CD14-positive monocyte (primary cell): ENCODE measurements around the gene TMED8. TPM values are rescaled to one million over a fixed set of nuclear protein-coding genes. Genes with fewer than 3 reads are reported as not detected.

Source experiments
- DNase-seq, 3 donors: peaks; one replicate each; pipeline ENCODE4 v3.0.0-alpha.2; 2011 to 2022
- H2AFZ ChIP-seq: 2 replicates; pipeline ENCODE4 v1.6.0; 2012; ENCODE audit warnings: mild to moderate bottlenecking, low read depth, low read length, inconsistent platforms; ENCODE audit not compliant: insufficient read depth, poor library complexity, severe bottlenecking
- H3K27ac ChIP-seq, 2 donors: 1 replicate in 1 of 2; 2 replicates in 1 of 2; pipeline ENCODE4 v1.5.1; 2012 to 2013; ENCODE audit warnings: low read length in 2 of 2, control low read depth in 1 of 2, inconsistent platforms in 1 of 2, low read depth in 1 of 2, mild to moderate bottlenecking in 1 of 2
- H3K27me3 ChIP-seq, 2 donors: one replicate each; pipeline versions ENCODE4 v1.6.0 to v1.6.1; 2011 to 2013; ENCODE audit warnings: low read length in 2 of 2; ENCODE audit not compliant: control insufficient read depth in 2 of 2, insufficient read depth in 2 of 2
- H3K36me3 ChIP-seq, 2 donors: replicated peaks in 1 of 2; 1 replicate in 1 of 2; 2 replicates in 1 of 2; pipeline versions ENCODE4 v1.5.1 to v1.6.1; 2012 to 2013; ENCODE audit warnings: low read length in 2 of 2, control low read depth in 1 of 2, inconsistent platforms in 1 of 2, mild to moderate bottlenecking in 1 of 2; ENCODE audit not compliant: insufficient read depth in 2 of 2, control insufficient read depth in 1 of 2
- H3K4me1 ChIP-seq, 2 donors: 1 replicate in 1 of 2; 2 replicates in 1 of 2; pipeline versions ENCODE4 v1.5.1 to v1.6.1; 2012 to 2013; ENCODE audit warnings: low read length in 2 of 2, control low read depth in 1 of 2, inconsistent platforms in 1 of 2, mild to moderate bottlenecking in 1 of 2, moderate library complexity in 1 of 2; ENCODE audit not compliant: insufficient read depth in 2 of 2, control insufficient read depth in 1 of 2
- H3K4me2 ChIP-seq: replicated peaks from 2 replicates; pipeline ENCODE3; 2012; ENCODE audit warnings: low read length, moderate library complexity, mild to moderate bottlenecking; ENCODE audit not compliant: poor library complexity, severe bottlenecking; ENCODE audit errors: extremely low read depth
- H3K4me3 ChIP-seq, 3 experiments: fragments of 200-600 bp in 1 of 3; sonication (generic) in 1 of 3; replicated peaks in 1 of 3; 1 replicate in 2 of 3; 2 replicates in 1 of 3; pipeline ENCODE4 v1.5.1; 2011 to 2013; ENCODE audit warnings: low read length in 3 of 3, mild to moderate bottlenecking in 3 of 3, control low read depth in 2 of 3, low read depth in 2 of 3, inconsistent platforms in 1 of 3, moderate library complexity in 1 of 3
- H3K79me2 ChIP-seq: 2 replicates; pipeline ENCODE4 v1.6.0; 2012; ENCODE audit warnings: mild to moderate bottlenecking, control low read depth, inconsistent platforms, low read length, moderate library complexity; ENCODE audit not compliant: insufficient read depth
- H3K9ac ChIP-seq: 2 replicates; pipeline ENCODE4 v1.6.0; 2017; ENCODE audit warnings: low read length, mild to moderate bottlenecking; ENCODE audit not compliant: insufficient read depth, poor library complexity, severe bottlenecking
- H3K9me3 ChIP-seq, 2 donors: replicated peaks in 1 of 2; 1 replicate in 1 of 2; 2 replicates in 1 of 2; pipeline versions ENCODE4 v1.5.1 to v1.6.1; 2012 to 2013; ENCODE audit warnings: low read length in 2 of 2, control low read depth in 1 of 2; ENCODE audit not compliant: control insufficient read depth in 1 of 2, insufficient read depth in 1 of 2
- H4K20me1 ChIP-seq: 2 replicates; pipeline ENCODE4 v1.6.0; 2012; ENCODE audit warnings: mild to moderate bottlenecking, low read length, control low read depth, moderate library complexity; ENCODE audit not compliant: insufficient read depth
- H3K27ac Mint-ChIP-seq, 7 donors: one replicate each; pipeline ENCODE4 v1.8.0; 2020; ENCODE audit warnings: mild to moderate bottlenecking in 7 of 7, mixed read lengths in 7 of 7, moderate library complexity in 6 of 7, inconsistent platforms in 2 of 7
- H3K27me3 Mint-ChIP-seq, 3 donors: one replicate each; pipeline ENCODE4 v1.8.0; 2021 to 2022; ENCODE audit warnings: low read depth in 3 of 3, mild to moderate bottlenecking in 3 of 3, mixed read lengths in 3 of 3, moderate library complexity in 3 of 3, inconsistent platforms in 1 of 3
- H3K36me3 Mint-ChIP-seq, 2 donors: one replicate each; pipeline ENCODE4 v1.8.0; 2020; ENCODE audit warnings: mixed read lengths in 2 of 2, inconsistent platforms in 1 of 2, mild to moderate bottlenecking in 1 of 2
- H3K4me1 Mint-ChIP-seq: one replicate; pipeline ENCODE4 v1.8.0; 2020; ENCODE audit warnings: mild to moderate bottlenecking, mixed read lengths
- H3K4me3 Mint-ChIP-seq, 2 donors: one replicate each; pipeline ENCODE4 v1.8.0; 2020; ENCODE audit warnings: mild to moderate bottlenecking in 2 of 2, mixed read lengths in 2 of 2, moderate library complexity in 1 of 2
- H3K9me3 Mint-ChIP-seq, 7 donors: one replicate each; pipeline ENCODE4 v1.8.0; 2020 to 2022; ENCODE audit warnings: mixed read lengths in 7 of 7, mild to moderate bottlenecking in 6 of 7, moderate library complexity in 6 of 7, inconsistent platforms in 2 of 7
- CTCF ChIP-seq: fragments of 200-600 bp; IDR thresholded peaks from one replicate; pipeline ENCODE4 v1.8.0; 2022; ENCODE audit warnings: antibody characterized with exemption, mild to moderate bottlenecking
- WGBS: methylation state at CpG from one replicate; pipeline ENCODE4 v1.1.5; 2013; ENCODE audit warnings: missing lambda C conversion rate; ENCODE audit not compliant: insufficient coverage; 5-methylcytosine and 5-hydroxymethylcytosine counted together
- intact Hi-C, 2 donors: fragments of 100-400 bp; cut with micrococcal nuclease; formaldehyde crosslinking; loops; one replicate each; pipeline versions ENCODE4 v1.15.0 to v1.15.1; 2023
- polyA plus RNA-seq, 3 donors: library from polyadenylated mRNA; depleted of rRNA in 1 of 3; unstranded in 2 of 3; stranded (reverse) in 1 of 3; fragments of 300-500 nt in 2 of 3; fragments of >200 nt in 1 of 3; fragmentation: Illumina TruSeq in 2 of 3; gene quantifications; 1 replicate in 2 of 3; 2 replicates in 1 of 3; pipeline ENCODE4 v1.2.3, GENCODE V29; 2012 to 2021

Gene TMED8
- polyA plus RNA-seq, 3 donors = 5.4 to 6.2 (median 6.1) TPM

- no peak overlapping the region for H3K4me2 ChIP-seq
- no peaks in the 10 kb centered on the region for H3K27me3 Mint-ChIP-seq
- peaks cover 6% of the 10 kb centered on the region for H3K4me1 Mint-ChIP-seq
- H3K27me3 ChIP-seq = no peaks in the 10 kb centered on the region
- no peak overlapping the region for H2AFZ ChIP-seq
- H3K9me3 Mint-ChIP-seq = peaks cover 0 to 2% (median 0%) of the 10 kb centered on the region in 7 donors
- peaks cover 16% of the 10 kb centered on the region in 2 donors for H3K36me3 Mint-ChIP-seq
- peaks cover 59% of the 10 kb centered on the region for H3K79me2 ChIP-seq
- peaks cover 0 to 6% of the 10 kb centered on the region in 2 donors for H3K36me3 ChIP-seq
- no peaks in the 10 kb centered on the region for H4K20me1 ChIP-seq
- 100% methylated on average over 1 of the region's 4 CpGs for WGBS
- H3K27ac Mint-ChIP-seq = no peak overlapping the region
- intact Hi-C loops = no loop called here
- no peak overlapping the region for H3K27ac ChIP-seq
- H3K9me3 ChIP-seq = no peaks in the 10 kb centered on the region
- no peak for DNase-seq
- no peaks in the 10 kb centered on the region for H3K4me1 ChIP-seq
- no peak for TF ChIP-seq CTCF
- H3K9ac ChIP-seq = no peak overlapping the region
- no peak overlapping the region for H3K4me3 Mint-ChIP-seq
- H3K4me3 ChIP-seq = no peak overlapping the region
These were observed 20.0 kb downstream of the TMED8 start for GRCh38 chr14:77356899-77357298.

GRCh38 chr14:77355811-77356210, 21.1 kb downstream of the TMED8 start:
- H3K27me3 ChIP-seq = no peaks in the 10 kb centered on the region
- no peak overlapping the region for H3K27ac ChIP-seq
- no peak overlapping the region for H3K9ac ChIP-seq
- DNase-seq = no peak
- no peaks in the 10 kb centered on the region for H3K27me3 Mint-ChIP-seq
- H3K4me2 ChIP-seq = no peak overlapping the region
- no peaks in the 10 kb centered on the region for H3K9me3 ChIP-seq
- H3K4me1 ChIP-seq = no peaks in the 10 kb centered on the region
- 100% methylated on average over 2 of the region's 4 CpGs for WGBS
- H3K79me2 ChIP-seq = peaks cover 50% of the 10 kb centered on the region
- no peak for TF ChIP-seq CTCF
- intact Hi-C loops = no loop called here
- H3K9me3 Mint-ChIP-seq = peaks cover 0 to 2% (median 0%) of the 10 kb centered on the region in 7 donors
- H3K36me3 ChIP-seq = peaks cover 0 to 7% of the 10 kb centered on the region in 2 donors
- no peak overlapping the region for H3K4me3 Mint-ChIP-seq
- H3K4me1 Mint-ChIP-seq = peaks cover 6% of the 10 kb centered on the region
- no peak overlapping the region for H3K27ac Mint-ChIP-seq
- H3K36me3 Mint-ChIP-seq = peaks cover 14 to 15% of the 10 kb centered on the region in 2 donors
- no peak overlapping the region for H2AFZ ChIP-seq
- H4K20me1 ChIP-seq = no peaks in the 10 kb centered on the region
- no peak overlapping the region for H3K4me3 ChIP-seq
